ENCODE data around the gene BST1. TPM values are rescaled to one million over a fixed set of nuclear protein-coding genes. Genes with fewer than 3 reads are reported as not detected.

The BST1 gene
- total RNA-seq, 4 donors from 2014 or later = 0.26 to 2.1 (median 0.95) TPM

- intact Hi-C loops (cut with DNase I; ENCODE audit: low total_unique reads) = no loop called here
- H3K4me1 ChIP-seq = peaks cover 9 to 15% of the 10 kb centered on the region in 2 donors
- no peaks in the 10 kb centered on the region for H3K27me3 ChIP-seq
- TF ChIP-seq CTCF (IDR thresholded peaks at IDR 0.05 in 4 of 5, conservative IDR thresholded peaks at IDR 0.05 in 1 of 5) (no peak), POLR2A (IDR thresholded peaks at IDR 0.05) (no peak)
- in situ Hi-C loops (cut with MboI; ENCODE audit: low sequenced_read_pairs in 4 of 4) = no loop called here
- peak overlapping the region in 1 of 4 donors; percentile 82 for H3K27ac ChIP-seq
- no peak overlapping the region for H3K4me3 ChIP-seq
- no peak for ATAC-seq
- H3K36me3 ChIP-seq = peaks cover 0 to 11% of the 10 kb centered on the region in 2 donors
- no peak for DNase-seq
- H3K9me3 ChIP-seq = no peaks in the 10 kb centered on the region
These were observed 19.7 kb upstream of the BST1 start for GRCh38 chr4:15683143-15683495.

- peaks cover 9 to 15% of the 10 kb centered on the region in 2 donors for H3K4me1 ChIP-seq
- ATAC-seq (no peak), DNase-seq (no peak)
- no peaks in the 10 kb centered on the region for H3K9me3 ChIP-seq
- no peak for TF ChIP-seq POLR2A (IDR thresholded peaks at IDR 0.05)
- TF ChIP-seq CTCF (IDR thresholded peaks at IDR 0.05 in 4 of 5, conservative IDR thresholded peaks at IDR 0.05 in 1 of 5) = no peak
- no peak overlapping the region for H3K4me3 ChIP-seq
- no peak overlapping the region for H3K27ac ChIP-seq
- intact Hi-C loops (cut with DNase I; ENCODE audit: low total_unique reads) (no loop called here), in situ Hi-C loops (cut with MboI; ENCODE audit: low sequenced_read_pairs in 4 of 4) (no loop called here)
- peaks cover 0 to 11% of the 10 kb centered on the region in 2 donors for H3K36me3 ChIP-seq
- no peaks in the 10 kb centered on the region for H3K27me3 ChIP-seq
These were observed 18.4 kb upstream of the BST1 start for GRCh38 chr4:15684498-15684897.

- intact Hi-C loops (cut with DNase I; ENCODE audit: low total_unique reads) = no loop called here
These were observed 14.8 kb upstream of the BST1 start for GRCh38 chr4:15688051-15688450.

GRCh38 chr4:15689540-15689939 lies 13.3 kb upstream of the BST1 start:
- intact Hi-C loops (cut with DNase I; ENCODE audit: low total_unique reads) (no loop called here), in situ Hi-C loops (cut with MboI; ENCODE audit: low sequenced_read_pairs in 4 of 4) (no loop called here)
- TF ChIP-seq POLR2A (IDR thresholded peaks at IDR 0.05) (no peak), CTCF (IDR thresholded peaks at IDR 0.05 in 4 of 5, conservative IDR thresholded peaks at IDR 0.05 in 1 of 5) (no peak)
- Histone ChIP-seq H3K27ac (no peak overlapping the region), H3K4me3 (no peak overlapping the region), H3K27me3 (no peaks in the 10 kb centered on the region), H3K4me1 (no peaks in the 10 kb centered on the region), H3K36me3 (peaks cover 0 to 11% of the 10 kb centered on the region in 2 donors), H3K9me3 (no peaks in the 10 kb centered on the region)
- DNase-seq = no peak
- no peak for ATAC-seq

More at GRCh38 chr4:15688051-15688450, 14.8 kb upstream of the BST1 start:
- no peak overlapping the region for H3K27ac ChIP-seq
- TF ChIP-seq POLR2A (IDR thresholded peaks at IDR 0.05) (no peak), CTCF (IDR thresholded peaks at IDR 0.05 in 4 of 5, conservative IDR thresholded peaks at IDR 0.05 in 1 of 5) (no peak)
- DNase-seq (no peak), ATAC-seq (no peak)
- no peaks in the 10 kb centered on the region for H3K27me3 ChIP-seq
- in situ Hi-C loops (cut with MboI; ENCODE audit: low sequenced_read_pairs in 4 of 4) = no loop called here
- peaks cover 0 to 2% of the 10 kb centered on the region in 2 donors for H3K4me1 ChIP-seq
- H3K36me3 ChIP-seq = peaks cover 0 to 11% of the 10 kb centered on the region in 2 donors
- H3K9me3 ChIP-seq = no peaks in the 10 kb centered on the region
- no peak overlapping the region for H3K4me3 ChIP-seq
